MCF 10A (cell line): ENCODE results near the gene DBNDD1. TPM values are rescaled to one million over a fixed set of nuclear protein-coding genes. Genes with fewer than 3 reads are reported as not detected.

Experiments
- BruUV-seq: library from RNA; stranded (reverse); fragments of 400-500 nt; replicated peaks from 2 replicates; lab custom pipeline; 2021; lab: Mats Ljungman, UMichigan
- CTCF ChIA-PET: fragments of 300-600 bp; sonication (Branson Sonifier 250); formaldehyde crosslinking; extraction: SDS; loops from one replicate; lab custom pipeline; 2021; ENCODE audit warnings: antibody characterized with exemption, inconsistent platforms; lab: Yijun Ruan, JAX
- POLR2A ChIA-PET: fragments of 300-600, 350-650 bp; sonication (Branson Sonifier 250); formaldehyde crosslinking; extraction: SDS; loops from one replicate; lab custom pipeline; 2020; ENCODE audit warnings: antibody characterized with exemption, inconsistent platforms; lab: Yijun Ruan, JAX
- DNase-seq: peaks from one replicate; pipeline ENCODE4 v3.0.0-alpha.2; 2018; ENCODE audit not compliant: unreplicated experiment
- H3K27ac Mint-ChIP-seq: one replicate; pipeline ENCODE4 v1.8.0; 2022; ENCODE audit warnings: mild to moderate bottlenecking, low read depth, mixed read lengths; ENCODE audit not compliant: unreplicated experiment
- H3K27me3 Mint-ChIP-seq: one replicate; pipeline ENCODE4 v1.8.0; 2022; ENCODE audit warnings: mixed read lengths; ENCODE audit not compliant: insufficient read depth, unreplicated experiment
- H3K36me3 Mint-ChIP-seq: one replicate; pipeline ENCODE4 v1.8.0; 2022; ENCODE audit warnings: mild to moderate bottlenecking, moderate library complexity, mixed read lengths; ENCODE audit not compliant: insufficient read depth, unreplicated experiment
- H3K4me1 Mint-ChIP-seq: one replicate; pipeline ENCODE4 v1.8.0; 2022; ENCODE audit warnings: mixed read lengths; ENCODE audit not compliant: insufficient read depth, unreplicated experiment
- H3K4me3 Mint-ChIP-seq: one replicate; pipeline ENCODE4 v1.8.0; 2022; ENCODE audit warnings: mild to moderate bottlenecking, moderate library complexity, mixed read lengths; ENCODE audit not compliant: unreplicated experiment
- H3K9me3 Mint-ChIP-seq: one replicate; pipeline ENCODE4 v1.8.0; 2022; ENCODE audit warnings: mixed read lengths; ENCODE audit not compliant: unreplicated experiment
- intact Hi-C: fragments of 100-400 bp; cut with micrococcal nuclease; formaldehyde crosslinking; loops from 2 replicates; pipeline ENCODE4 v1.14.1; 2022
- total RNA-seq: library from RNA; stranded (reverse); gene quantifications from 2 replicates; pipeline ENCODE4 v1.2.3, GENCODE V29; 2022
- TF ChIP-seq, protein P1 (sequence below): fragments of 200-600 bp; IDR thresholded peaks from one replicate; pipeline ENCODE4 v1.8.0; 2022; ENCODE audit warnings: antibody characterized with exemption, mild to moderate bottlenecking; ENCODE audit not compliant: unreplicated experiment

Gene DBNDD1
- total RNA-seq, 1 experiment from 2014 or later = 3.5 TPM

GRCh38 chr16:89961920-89962319 lies 57.3 kb downstream of the DBNDD1 start:
- TF ChIP-seq, protein P1, sequence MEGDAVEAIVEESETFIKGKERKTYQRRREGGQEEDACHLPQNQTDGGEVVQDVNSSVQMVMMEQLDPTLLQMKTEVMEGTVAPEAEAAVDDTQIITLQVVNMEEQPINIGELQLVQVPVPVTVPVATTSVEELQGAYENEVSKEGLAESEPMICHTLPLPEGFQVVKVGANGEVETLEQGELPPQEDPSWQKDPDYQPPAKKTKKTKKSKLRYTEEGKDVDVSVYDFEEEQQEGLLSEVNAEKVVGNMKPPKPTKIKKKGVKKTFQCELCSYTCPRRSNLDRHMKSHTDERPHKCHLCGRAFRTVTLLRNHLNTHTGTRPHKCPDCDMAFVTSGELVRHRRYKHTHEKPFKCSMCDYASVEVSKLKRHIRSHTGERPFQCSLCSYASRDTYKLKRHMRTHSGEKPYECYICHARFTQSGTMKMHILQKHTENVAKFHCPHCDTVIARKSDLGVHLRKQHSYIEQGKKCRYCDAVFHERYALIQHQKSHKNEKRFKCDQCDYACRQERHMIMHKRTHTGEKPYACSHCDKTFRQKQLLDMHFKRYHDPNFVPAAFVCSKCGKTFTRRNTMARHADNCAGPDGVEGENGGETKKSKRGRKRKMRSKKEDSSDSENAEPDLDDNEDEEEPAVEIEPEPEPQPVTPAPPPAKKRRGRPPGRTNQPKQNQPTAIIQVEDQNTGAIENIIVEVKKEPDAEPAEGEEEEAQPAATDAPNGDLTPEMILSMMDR = no peak
- ChIA-PET POLR2A (interaction anchor here (1.0 kb wide), 1 partner anchor 10 kb away, joined by 3 read pairs; no protein-coding TSS in a partner anchor), CTCF (no interaction called here)
- no peak for DNase-seq
- Mint-ChIP-seq H3K4me3 (no peak overlapping the region), H3K27me3 (no peaks in the 10 kb centered on the region), H3K36me3 (peaks cover 18% of the 10 kb centered on the region), H3K9me3 (no peaks in the 10 kb centered on the region), H3K27ac (no peak overlapping the region), H3K4me1 (no peaks in the 10 kb centered on the region)
- no TSS peak for BruUV-seq
- intact Hi-C loops = no loop called here

- no peak for DNase-seq
These were observed 58.3 kb downstream of the DBNDD1 start for GRCh38 chr16:89960966-89961365.

DNA sequence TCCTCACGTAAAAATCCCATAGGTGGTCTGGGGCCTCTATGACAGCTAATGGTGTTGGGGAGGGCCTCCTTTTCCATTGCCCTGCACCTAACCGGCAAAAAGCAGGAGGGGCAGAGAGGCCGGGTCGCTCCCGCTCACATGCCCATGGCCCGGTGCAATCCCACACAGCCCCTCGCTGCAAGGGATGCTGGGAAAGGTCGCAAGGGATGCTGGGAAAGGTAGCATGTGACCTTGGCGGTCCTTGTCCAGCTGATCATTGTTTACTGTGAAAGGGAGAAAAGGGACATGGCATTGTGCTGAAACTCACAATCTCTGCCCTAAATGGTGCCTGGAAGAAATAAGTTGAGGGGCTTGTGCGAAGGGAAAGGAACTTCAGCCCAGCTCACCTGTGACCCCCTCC lies 60.7 kb downstream of the DBNDD1 start:
- BruUV-seq = no TSS peak
- peaks cover 32% of the 10 kb centered on the region for H3K36me3 Mint-ChIP-seq
- H3K4me1 Mint-ChIP-seq = no peaks in the 10 kb centered on the region
- H3K27ac Mint-ChIP-seq = no peak overlapping the region
- no peak for DNase-seq
- no peaks in the 10 kb centered on the region for H3K9me3 Mint-ChIP-seq
- ChIA-PET POLR2A (no interaction called here), CTCF (no interaction called here)
- intact Hi-C loops = no loop called here
- H3K4me3 Mint-ChIP-seq = no peak overlapping the region
- TF ChIP-seq, protein P1 = no peak
- no peaks in the 10 kb centered on the region for H3K27me3 Mint-ChIP-seq

More at GRCh38 chr16:89960966-89961365, 58.3 kb downstream of the DBNDD1 start:
- ChIA-PET CTCF (interaction anchor here (0.7 kb wide), 1 partner anchor 60 kb away, joined by 3 read pairs; no protein-coding TSS in a partner anchor), POLR2A (interaction anchor here (1.0 kb wide), 1 partner anchor 11 kb away, joined by 3 read pairs; no protein-coding TSS in a partner anchor)
- Mint-ChIP-seq H3K4me1 (no peaks in the 10 kb centered on the region), H3K27ac (no peak overlapping the region), H3K4me3 (no peak overlapping the region), H3K36me3 (peaks cover 24% of the 10 kb centered on the region), H3K9me3 (no peaks in the 10 kb centered on the region), H3K27me3 (no peaks in the 10 kb centered on the region)
- intact Hi-C loops = no loop called here
- TF ChIP-seq, protein P1 = no peak
- no TSS peak for BruUV-seq

DNA sequence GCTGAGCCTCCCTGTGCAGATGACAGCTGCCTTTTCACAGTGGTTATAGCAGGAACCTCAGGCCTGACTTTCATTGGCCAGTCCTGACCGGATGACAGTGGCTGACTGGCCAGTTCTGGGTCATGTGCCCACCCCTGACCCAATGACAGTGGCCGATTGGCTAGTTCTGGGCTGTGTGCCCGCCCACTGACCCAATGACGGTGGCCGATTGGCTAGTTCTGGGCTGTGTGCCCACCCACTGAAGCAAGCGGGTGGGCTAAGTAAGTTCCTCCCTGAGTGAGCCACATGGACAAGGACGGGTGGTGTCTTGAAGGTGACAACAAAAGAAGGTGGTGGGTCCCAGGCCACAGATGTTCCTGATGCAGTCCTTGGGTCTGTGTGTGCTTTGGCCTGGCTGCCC lies 61.2 kb downstream of the DBNDD1 start:
- Mint-ChIP-seq H3K4me1 (no peaks in the 10 kb centered on the region), H3K9me3 (no peaks in the 10 kb centered on the region), H3K27me3 (no peaks in the 10 kb centered on the region), H3K27ac (no peak overlapping the region), H3K4me3 (no peak overlapping the region), H3K36me3 (peaks cover 32% of the 10 kb centered on the region)
- intact Hi-C loops = no loop called here
- POLR2A ChIA-PET = no interaction called here
- CTCF ChIA-PET = no interaction called here
- peak; percentile 4 for DNase-seq
- TF ChIP-seq, protein P1 = no peak
- BruUV-seq = no TSS peak
